A549 (cell line): Measurements from ENCODE around the gene SLC7A6OS. TPM values are rescaled to one million over a fixed set of nuclear protein-coding genes. Genes with fewer than 3 reads are reported as not detected.

Source experiments
- ATAC-seq, 2 experiments: fragments of 200-7000 bp in 1 of 2; fragments of >200 bp in 1 of 2; cut with Nextera tagmentation in 1 of 2; cut with Tn5 transposase in 1 of 2; 3 replicates each; pipeline versions ENCODE4 v1.8.0 to v1.9.1; 2018 to 2020; ENCODE audit warnings: mild to moderate bottlenecking in 1 of 2, moderate library complexity in 1 of 2
- CTCF ChIA-PET: fragments of 300-600 bp; sonication (Branson Sonifier 250); formaldehyde crosslinking; extraction: SDS; loops from one replicate; lab custom pipeline; 2021; ENCODE audit warnings: antibody characterized with exemption, inconsistent platforms; lab: Yijun Ruan, JAX
- POLR2A ChIA-PET: fragments of 350-600 bp; formaldehyde crosslinking; extraction: SDS; loops from one replicate; lab custom pipeline; 2021; ENCODE audit warnings: antibody characterized with exemption, inconsistent platforms; lab: Yijun Ruan, JAX
- DNase-seq, 2 experiments: peaks; one replicate each; pipeline versions ENCODE4 v3.0.0 to v3.0.0-alpha.2; 2011 to 2016; ENCODE audit warnings: low read depth in 1 of 2, low spot score in 1 of 2
- FAIRE-seq: peaks from 2 replicates; lab custom pipeline; 2011; peaks lifted over from hg19 to GRCh38; lab: Jason Lieb, UNC
- H3K27ac ChIP-seq, 2 experiments: fragments of >200 bp; sonication (Bioruptor Twin); formaldehyde crosslinking; 3 replicates each; pipeline ENCODE4 v1.5.1; 2016 to 2017
- H3K4me1 ChIP-seq: fragments of >200 bp; sonication (Bioruptor Twin); formaldehyde crosslinking; 3 replicates; pipeline ENCODE4 v1.6.1; 2016
- H3K4me2 ChIP-seq: fragments of >200 bp; sonication (Bioruptor Twin); formaldehyde crosslinking; 3 replicates; pipeline ENCODE4 v1.6.1; 2016
- H3K4me3 ChIP-seq: fragments of >200 bp; sonication (Bioruptor Twin); formaldehyde crosslinking; 3 replicates; pipeline ENCODE4 v1.5.1; 2016
- H3K9me3 ChIP-seq: fragments of >200 bp; sonication (Bioruptor Twin); formaldehyde crosslinking; 3 replicates; pipeline ENCODE4 v1.6.1; 2016
- CTCF ChIP-seq: fragments of >200 bp; sonication (Bioruptor Twin); formaldehyde crosslinking; IDR thresholded peaks from 3 replicates; pipeline ENCODE4 v1.5.1; 2016
- FOSB ChIP-seq: fragments of 250-450 bp; sonication (Bioruptor Pico); IDR thresholded peaks from 2 replicates; pipeline ENCODE4 v1.5.0; 2020; ENCODE audit warnings: mild to moderate bottlenecking, moderate library complexity
- HOXB5 ChIP-seq: fragments of 250-450 bp; sonication (Bioruptor Pico); IDR thresholded peaks from 2 replicates; pipeline ENCODE4 v1.5.0; 2020; ENCODE audit warnings: mild to moderate bottlenecking, moderate library complexity
- JUN ChIP-seq, 2 experiments: fragments of >200 bp; sonication (Bioruptor Twin); formaldehyde crosslinking; IDR thresholded peaks; 2 replicates in 1 of 2; 3 replicates in 1 of 2; pipeline ENCODE4 v1.6.1; 2016 to 2017
- MAX ChIP-seq: IDR thresholded peaks from 2 replicates; pipeline ENCODE4 v1.6.1; 2012
- POLR2AphosphoS2 ChIP-seq: conservative IDR thresholded peaks from 2 replicates; pipeline ENCODE4 v1.6.1; 2012; ENCODE audit warnings: low read length, improper control_type of control experiment, inconsistent platforms
- REST ChIP-seq: fragments of 200-600 bp; sonication (generic); IDR thresholded peaks from 2 replicates; pipeline ENCODE4 v1.6.1; 2016; ENCODE audit warnings: antibody characterized with exemption, mild to moderate bottlenecking, moderate library complexity
- TP53 ChIP-seq: fragments of 250-450 bp; sonication (Bioruptor Pico); IDR thresholded peaks from 2 replicates; pipeline ENCODE4 v1.5.0; 2021; ENCODE audit warnings: mild to moderate bottlenecking, moderate library complexity
- ZSCAN20 ChIP-seq: fragments of 250-450 bp; sonication (Bioruptor Pico); IDR thresholded peaks from 2 replicates; pipeline ENCODE4 v1.8.0; 2022; ENCODE audit warnings: mild to moderate bottlenecking, moderate library complexity
- WGBS: methylation state at CpG from one replicate; pipeline ENCODE4 v1.1.6; 2017; ENCODE audit errors: missing lambda C conversion rate; 5-methylcytosine and 5-hydroxymethylcytosine counted together
- polyA plus RNA-seq, 4 experiments: library from polyadenylated mRNA; depleted of rRNA in 3 of 4; stranded (reverse); fragments of >200 nt; fragmentation: RNase III in 1 of 4; extraction: RNeasy Plus Mini Kit Qiagen cat#74134 plus additional on column Dnase treatment in 1 of 4; gene quantifications; 2 replicates in 3 of 4; 3 replicates in 1 of 4; pipeline ENCODE4 v1.2.3, GENCODE V29; 2011 to 2017

Gene SLC7A6OS
- polyA plus RNA-seq, 2 of the 4 experiments (the other 2 are of a cell fraction) = 10.4 to 11.9 TPM

- TF ChIP-seq JUN (IDR thresholded peaks at IDR 0.05) (no peak), POLR2AphosphoS2 (no peak), FOSB (no peak)
- DNase-seq (no peak), ATAC-seq (no peak), FAIRE-seq (no peak)
- Histone ChIP-seq H3K9me3 (no peaks in the 10 kb centered on the region), H3K4me3 (no peak overlapping the region), H3K27ac (no peak overlapping the region), H3K4me2 (no peak overlapping the region), H3K4me1 (peaks cover 13% of the 10 kb centered on the region)
- POLR2A ChIA-PET = interaction anchor here (0.8 kb wide), 1 partner anchor 28 kb away, joined by 5 read pairs; the partner anchor contains the start of genes PRMT7 and SLC7A6OS
- WGBS = 79% methylated on average over 5 of the region's 5 CpGs
- CTCF ChIA-PET = interaction anchor here (0.8 to 2.9 kb wide), 8 partner anchors 9 to 28 kb away, joined by 3 to 27 read pairs (median 5); partner anchors contain the start of genes PRMT7, SLC7A6 and SLC7A6OS
Observed at GRCh38 chr16:68283346-68283745, 27.4 kb downstream of the SLC7A6OS start.

GRCh38 chr16:68282064-68282452 lies 28.7 kb downstream of the SLC7A6OS start:
- Histone ChIP-seq H3K4me3 (no peak overlapping the region), H3K4me2 (no peak overlapping the region), H3K27ac (no peak overlapping the region), H3K9me3 (no peaks in the 10 kb centered on the region), H3K4me1 (peaks cover under 1% of the 10 kb centered on the region; the same call in 1 of the 3 replicates)
- no peak for ATAC-seq
- FAIRE-seq = no peak
- ChIA-PET POLR2A (no interaction called here), CTCF (interaction anchor here (1.0 to 3.8 kb wide), 3 partner anchors 18 to 47 kb away, joined by 3 to 20 read pairs (median 10); partner anchors contain the start of gene SLC7A6)
- TF ChIP-seq ZSCAN20 (CRISPR knock-in tag) = no peak
- TF ChIP-seq MAX = no peak
- 93% methylated on average over 4 of the region's 4 CpGs for WGBS
- no peak for DNase-seq

GRCh38 chr16:68281368-68282063 lies 29.2 kb downstream of the SLC7A6OS start:
- no peak for ATAC-seq
- CTCF ChIA-PET = interaction anchor here (2.4 to 3.8 kb wide), 2 partner anchors 17 to 20 kb away, joined by 9 to 20 read pairs; partner anchors contain the start of gene SLC7A6

More at GRCh38 chr16:68281368-68282063, 29.2 kb downstream of the SLC7A6OS start:
- WGBS = 91% methylated on average over 4 of the region's 4 CpGs
- POLR2A ChIA-PET = no interaction called here
- no peaks in the 10 kb centered on the region for H3K9me3 ChIP-seq
- no peak for FAIRE-seq
- H3K4me3 ChIP-seq = no peak overlapping the region
- no peak overlapping the region for H3K4me2 ChIP-seq
- no peak overlapping the region for H3K27ac ChIP-seq
- H3K4me1 ChIP-seq = no peaks in the 10 kb centered on the region
- no peak for DNase-seq
- TF ChIP-seq TP53 (CRISPR knock-in tag) (no peak), POLR2AphosphoS2 (0 out of 2 replicates have a peak, but pooled peaks have one; percentile 62), REST (no peak), HOXB5 (no peak), CTCF (no peak), MAX (no peak)
- TF ChIP-seq, all 56 proteins: peak for 1
